WTC11 (cell line): ENCODE results near the gene ADORA1. TPM values are rescaled to one million over a fixed set of nuclear protein-coding genes. Genes with fewer than 3 reads are reported as not detected.
A peak's percentile ranks its signal among the peaks of the same experiment; 100 is the strongest.

ENCODE experiments used
- ATAC-seq: fragments of 200-7000 bp; cut with Tn5 transposase; 2 replicates; pipeline ENCODE4 v1.10.0; 2021; ENCODE audit warnings: mild to moderate bottlenecking, moderate library complexity
- CTCF ChIA-PET: fragments of 300-600 bp; sonication (Branson Sonifier 250); formaldehyde crosslinking; loops from one replicate; lab custom pipeline; 2021; ENCODE audit warnings: antibody characterized with exemption; lab: Charles Lee
- POLR2A ChIA-PET: fragments of 350-600 bp; sonication (Branson Sonifier 250); formaldehyde crosslinking; loops from one replicate; lab custom pipeline; 2021; ENCODE audit warnings: antibody characterized with exemption; lab: Charles Lee
- DNase-seq: peaks from one replicate; pipeline ENCODE4 v3.0.0; 2021; ENCODE audit warnings: low spot score
- H3K27ac Mint-ChIP-seq: 2 replicates; pipeline ENCODE4 v1.8.0; 2021; ENCODE audit warnings: mixed read lengths
- H3K27me3 Mint-ChIP-seq: 2 replicates; pipeline ENCODE4 v1.8.0; 2021; ENCODE audit warnings: low read depth, mild to moderate bottlenecking, moderate library complexity, mixed read lengths
- H3K36me3 Mint-ChIP-seq: 2 replicates; pipeline ENCODE4 v1.8.0; 2021; ENCODE audit warnings: mixed read lengths
- H3K4me1 Mint-ChIP-seq: 2 replicates; pipeline ENCODE4 v1.8.0; 2022; ENCODE audit warnings: mixed read lengths
- H3K4me3 Mint-ChIP-seq: 2 replicates; pipeline ENCODE4 v1.8.0; 2021; ENCODE audit warnings: mild to moderate bottlenecking, moderate library complexity, mixed read lengths
- H3K9me3 Mint-ChIP-seq: 2 replicates; pipeline ENCODE4 v1.8.0; 2021; ENCODE audit warnings: mixed read lengths
- E2F1 ChIP-seq: sonication (generic); formaldehyde crosslinking; IDR thresholded peaks from 2 replicates; pipeline ENCODE4 v1.8.0; 2022; ENCODE audit warnings: mild to moderate bottlenecking, missing genetic modification reagents
- E2F4 ChIP-seq: sonication (generic); formaldehyde crosslinking; IDR thresholded peaks from 2 replicates; pipeline ENCODE4 v1.8.1; 2022; ENCODE audit warnings: low read depth, mild to moderate bottlenecking, moderate library complexity, missing genetic modification reagents, borderline replicate concordance
- E2F5 ChIP-seq: sonication (generic); formaldehyde crosslinking; IDR thresholded peaks from 2 replicates; pipeline ENCODE4 v1.8.1; 2022; ENCODE audit warnings: mild to moderate bottlenecking, moderate library complexity, missing genetic modification reagents
- ELF4 ChIP-seq: sonication (generic); formaldehyde crosslinking; IDR thresholded peaks from 2 replicates; pipeline ENCODE4 v1.8.1; 2022; ENCODE audit warnings: low read depth, mild to moderate bottlenecking, moderate library complexity, missing genetic modification reagents
- GRHL2 ChIP-seq: fragments of 250-450 bp; sonication (Bioruptor Pico); IDR thresholded peaks from 2 replicates; pipeline ENCODE4 v1.8.0; 2022; ENCODE audit warnings: mild to moderate bottlenecking, moderate library complexity; ENCODE audit not compliant: insufficient replicate concordance, severe bottlenecking
- GTF2I ChIP-seq: fragments of 250-450 bp; sonication (Bioruptor Pico); conservative IDR thresholded peaks from 2 replicates; pipeline ENCODE4 v1.4.0; 2021; ENCODE audit warnings: mild to moderate bottlenecking
- IRF1 ChIP-seq: sonication (generic); formaldehyde crosslinking; IDR thresholded peaks from 2 replicates; pipeline ENCODE4 v1.8.0; 2023; ENCODE audit warnings: missing genetic modification reagents
- JUN ChIP-seq: sonication (generic); formaldehyde crosslinking; IDR thresholded peaks from 2 replicates; pipeline ENCODE4 v1.8.0; 2023; ENCODE audit warnings: mild to moderate bottlenecking, missing genetic modification reagents
- NFATC4 ChIP-seq: fragments of 250-450 bp; sonication (Bioruptor Pico); IDR thresholded peaks from 2 replicates; pipeline ENCODE4 v1.9.0; 2021; ENCODE audit warnings: mild to moderate bottlenecking
- PRDM15 ChIP-seq: sonication (generic); formaldehyde crosslinking; IDR thresholded peaks from 2 replicates; pipeline ENCODE4 v1.8.0; 2022; ENCODE audit warnings: missing genetic modification reagents
- PREB ChIP-seq: sonication (generic); formaldehyde crosslinking; IDR thresholded peaks from 2 replicates; pipeline ENCODE4 v1.8.1; 2022; ENCODE audit warnings: mild to moderate bottlenecking, missing genetic modification reagents, moderate library complexity, borderline replicate concordance
- PRRX2 ChIP-seq: fragments of 250-450 bp; sonication (Bioruptor Pico); IDR thresholded peaks from 2 replicates; pipeline ENCODE4 v1.8.0; 2021; ENCODE audit warnings: mild to moderate bottlenecking
- TEAD1 ChIP-seq: sonication (generic); formaldehyde crosslinking; IDR thresholded peaks from 2 replicates; pipeline ENCODE4 v1.8.0; 2022; ENCODE audit warnings: mild to moderate bottlenecking, missing genetic modification reagents
- TEAD4 ChIP-seq: sonication (generic); formaldehyde crosslinking; IDR thresholded peaks from 2 replicates; pipeline ENCODE4 v1.8.0; 2022; ENCODE audit warnings: mild to moderate bottlenecking, missing genetic modification reagents
- ZBTB21 ChIP-seq: sonication (generic); formaldehyde crosslinking; IDR thresholded peaks from 2 replicates; pipeline ENCODE4 v1.8.1; 2023; ENCODE audit warnings: mild to moderate bottlenecking, missing genetic modification reagents, borderline replicate concordance
- ZNF423 ChIP-seq: fragments of 250-450 bp; sonication (Bioruptor Pico); IDR thresholded peaks from 2 replicates; pipeline ENCODE4 v2.1.2; 2022; ENCODE audit warnings: mild to moderate bottlenecking, moderate library complexity
- ZNF512 ChIP-seq: sonication (generic); formaldehyde crosslinking; IDR thresholded peaks from 2 replicates; pipeline ENCODE4 v1.8.1; 2022; ENCODE audit warnings: missing genetic modification reagents, borderline replicate concordance
- total RNA-seq: library from RNA; stranded (reverse); gene quantifications from 3 replicates; pipeline ENCODE4 v1.2.3, GENCODE V29; 2021

Gene ADORA1
- total RNA-seq, 1 experiment from 2014 or later, result 1.8 TPM

GRCh38 chr1:203086992-203087763 lies 40.3 kb upstream of the ADORA1 start:
- Mint-ChIP-seq H3K36me3 (no peaks in the 10 kb centered on the region), H3K4me3 (no peak overlapping the region), H3K4me1 (peaks cover 27% of the 10 kb centered on the region), H3K27ac (no peak overlapping the region; the same call in 1 of the 2 replicates), H3K27me3 (no peaks in the 10 kb centered on the region), H3K9me3 (no peaks in the 10 kb centered on the region)
- DNase-seq (no peak), ATAC-seq (no peak)
- POLR2A ChIA-PET, result no interaction called here
- CTCF ChIA-PET, result interaction anchor here (0.7 to 8.9 kb wide), 11 partner anchors 10 to 181 kb away, joined by 3 to 123 read pairs (median 6); partner anchors contain the start of gene ADORA1
- TF ChIP-seq PRRX2 (CRISPR knock-in tag) (no peak), ZNF423 (0 out of 2 replicates have a peak, but pooled peaks have one; percentile 24)

- no peak for ATAC-seq
- no peak overlapping the region for H3K4me3 Mint-ChIP-seq
- no peaks in the 10 kb centered on the region for H3K36me3 Mint-ChIP-seq
- H3K27ac Mint-ChIP-seq, result no peak overlapping the region; the same call in 1 of the 2 replicates
- no peaks in the 10 kb centered on the region; the same call in 1 of the 2 replicates for H3K27me3 Mint-ChIP-seq
- H3K4me1 Mint-ChIP-seq, result peaks cover 16% of the 10 kb centered on the region
- CTCF ChIA-PET, result interaction anchor here (0.7 to 8.9 kb wide), 6 partner anchors 22 to 179 kb away, joined by 3 to 123 read pairs (median 4); no protein-coding TSS in a partner anchor
- DNase-seq, result no peak
- H3K9me3 Mint-ChIP-seq, result peaks cover 4% of the 10 kb centered on the region
- POLR2A ChIA-PET, result no interaction called here
- TF ChIP-seq E2F1 (CRISPR knock-in tag) (no peak), NFATC4 (CRISPR knock-in tag) (no peak), ZNF512 (CRISPR knock-in tag) (no peak), GTF2I (CRISPR knock-in tag) (no peak), PRDM15 (CRISPR knock-in tag) (no peak), JUN (no peak), IRF1 (CRISPR knock-in tag) (no peak), GRHL2 (CRISPR knock-in tag) (no peak)
Observed at GRCh38 chr1:203088441-203088840, 39.1 kb upstream of the ADORA1 start.

- H3K36me3 Mint-ChIP-seq, result no peaks in the 10 kb centered on the region
- peaks cover 7% of the 10 kb centered on the region for H3K9me3 Mint-ChIP-seq
- peaks cover 16% of the 10 kb centered on the region for H3K4me1 Mint-ChIP-seq
- H3K27me3 Mint-ChIP-seq, result no peaks in the 10 kb centered on the region; the same call in 1 of the 2 replicates
- no peak overlapping the region for H3K27ac Mint-ChIP-seq
- ATAC-seq, result no peak
- H3K4me3 Mint-ChIP-seq, result no peak overlapping the region
- ChIA-PET POLR2A (no interaction called here), CTCF (interaction anchor here (0.7 to 8.9 kb wide), 9 partner anchors 29 to 180 kb away, joined by 3 to 123 read pairs (median 4); no protein-coding TSS in a partner anchor)
- DNase-seq, result no peak
- no peak for TF ChIP-seq PRRX2 (CRISPR knock-in tag)
- no peak for TF ChIP-seq ELF4 (CRISPR knock-in tag)
- no peak for TF ChIP-seq PREB (CRISPR knock-in tag)
- TF ChIP-seq ZBTB21 (CRISPR knock-in tag), result no peak
- TF ChIP-seq E2F4 (CRISPR knock-in tag), result no peak
- TF ChIP-seq TEAD4 (CRISPR knock-in tag), result no peak
- TF ChIP-seq E2F5 (CRISPR knock-in tag), result no peak
- no peak for TF ChIP-seq TEAD1 (CRISPR knock-in tag)
- TF ChIP-seq ZNF423, result no peak
Observed at GRCh38 chr1:203089001-203089650, 38.4 kb upstream of the ADORA1 start.
